Endothelial cell of umbilical vein (primary cell): ENCODE results near the gene LOXL4. TPM values are rescaled to one million over a fixed set of nuclear protein-coding genes. Genes with fewer than 3 reads are reported as not detected.

ENCODE experiments used
- BruUV-seq: library from RNA; stranded (reverse); fragments of 400-500 nt; replicated peaks from 2 replicates; lab custom pipeline; 2021; lab: Mats Ljungman, UMichigan
- CTCF ChIA-PET: fragments of 300-600, 350-600 bp; sonication (Branson Sonifier 250); formaldehyde crosslinking; loops from one replicate; lab custom pipeline; 2021; ENCODE audit warnings: antibody characterized with exemption, inconsistent platforms; lab: Charles Lee
- POLR2A ChIA-PET: fragments of 300-600, 350-600 bp; sonication (Branson Sonifier 250); formaldehyde crosslinking; loops from one replicate; lab custom pipeline; 2021; ENCODE audit warnings: antibody characterized with exemption, inconsistent platforms; lab: Charles Lee
- DNase-seq: peaks from one replicate; pipeline ENCODE4 v3.0.0-alpha.2; 2011; ENCODE audit warnings: low read depth, low spot score
- FAIRE-seq: peaks from 2 replicates; lab custom pipeline; 2011; peaks lifted over from hg19 to GRCh38; lab: Jason Lieb, UNC
- H2AFZ ChIP-seq: 2 replicates; pipeline ENCODE4 v1.6.0; 2012; ENCODE audit warnings: low read depth, low read length, control low read depth, inconsistent platforms
- H3K27ac ChIP-seq: 2 replicates; pipeline ENCODE4 v1.5.1; 2011; ENCODE audit warnings: low read depth, mild to moderate bottlenecking, control low read depth, low read length, moderate library complexity; ENCODE audit not compliant: insufficient read depth
- H3K27me3 ChIP-seq, 2 experiments: 2 replicates each; pipeline versions ENCODE4 v1.6.0 to v1.6.1; 2011; ENCODE audit warnings: low read length in 2 of 2, mixed read lengths in 1 of 2; ENCODE audit not compliant: control insufficient read depth in 2 of 2, insufficient read depth in 2 of 2
- H3K36me3 ChIP-seq, 2 experiments: 2 replicates in 1 of 2; 3 replicates in 1 of 2; pipeline ENCODE4 v1.5.1; 2011; ENCODE audit warnings: low read length in 2 of 2, mild to moderate bottlenecking in 1 of 2, moderate library complexity in 1 of 2; ENCODE audit not compliant: control insufficient read depth in 2 of 2, insufficient read depth in 2 of 2; ENCODE audit errors: extremely low read depth in 1 of 2
- H3K4me1 ChIP-seq: 3 replicates; pipeline ENCODE4 v1.5.1; 2011; ENCODE audit warnings: mild to moderate bottlenecking, low read length; ENCODE audit not compliant: control insufficient read depth, insufficient read depth; ENCODE audit errors: extremely low read depth
- H3K4me2 ChIP-seq: 2 replicates; pipeline ENCODE4 v1.6.1; 2011; ENCODE audit warnings: low read length, control low read depth, mixed read lengths; ENCODE audit not compliant: insufficient read depth
- H3K4me3 ChIP-seq, 3 experiments: fragments of 200-600 bp in 1 of 3; sonication (generic), shearing (Covaris generic) in 1 of 3; replicated peaks in 1 of 3; 2 replicates each; pipeline ENCODE4 v1.5.1; 2011 to 2016; ENCODE audit warnings: control low read depth in 3 of 3, low read length in 3 of 3, mild to moderate bottlenecking in 2 of 3, inconsistent platforms in 1 of 3, low read depth in 1 of 3, moderate library complexity in 1 of 3; ENCODE audit not compliant: insufficient read depth in 1 of 3
- H3K79me2 ChIP-seq: 2 replicates; pipeline ENCODE4 v1.6.0; 2012; ENCODE audit warnings: low read length, inconsistent platforms; ENCODE audit not compliant: control insufficient read depth, insufficient read depth
- H3K9ac ChIP-seq: replicated peaks from 2 replicates; pipeline ENCODE3; 2011; ENCODE audit warnings: low read length, control low read depth; ENCODE audit not compliant: insufficient read depth; ENCODE audit errors: extremely low read depth
- H3K9me1 ChIP-seq: replicated peaks from 3 replicates; pipeline ENCODE4 v1.6.0; 2011; ENCODE audit warnings: mild to moderate bottlenecking, low read length; ENCODE audit not compliant: control insufficient read depth, insufficient read depth; ENCODE audit errors: extremely low read depth
- H3K9me3 ChIP-seq: replicated peaks from 2 replicates; pipeline ENCODE4 v1.5.1; 2012; ENCODE audit warnings: low read length, inconsistent platforms; ENCODE audit not compliant: control insufficient read depth, insufficient read depth
- H4K20me1 ChIP-seq: replicated peaks from 2 replicates; pipeline ENCODE3; 2011; ENCODE audit warnings: mild to moderate bottlenecking, low read length; ENCODE audit not compliant: control insufficient read depth, insufficient read depth; ENCODE audit errors: extremely low read depth
- CTCF ChIP-seq, 2 donors: IDR thresholded peaks; 1 replicate in 1 of 2; 2 replicates in 1 of 2; pipeline ENCODE4 v1.5.1; 2011; ENCODE audit warnings: low read length in 2 of 2, mild to moderate bottlenecking in 2 of 2, moderate library complexity in 2 of 2, control low read depth in 1 of 2, inconsistent platforms in 1 of 2, low read depth in 1 of 2; ENCODE audit not compliant: insufficient read depth in 1 of 2; ENCODE audit errors: extremely low read depth in 1 of 2
- EZH2 ChIP-seq: IDR thresholded peaks from 2 replicates; pipeline ENCODE4 v1.6.1; 2012; ENCODE audit warnings: borderline replicate concordance, low read depth, mild to moderate bottlenecking, moderate library complexity, low read length, inconsistent platforms; ENCODE audit not compliant: severe bottlenecking
- FOS ChIP-seq: IDR thresholded peaks from 2 replicates; pipeline ENCODE4 v1.6.1; 2011; ENCODE audit warnings: mild to moderate bottlenecking, low read length, moderate library complexity, borderline replicate concordance; ENCODE audit not compliant: insufficient read depth
- GATA2 ChIP-seq: IDR thresholded peaks from 2 replicates; pipeline ENCODE4 v1.7.0; 2011; ENCODE audit warnings: low read depth, mild to moderate bottlenecking, moderate library complexity, mixed read lengths, low read length; ENCODE audit not compliant: insufficient read length, insufficient read depth
- JUN ChIP-seq: IDR thresholded peaks from 2 replicates; pipeline ENCODE4 v1.6.1; 2011; ENCODE audit warnings: borderline replicate concordance, low read depth; ENCODE audit not compliant: insufficient read length, insufficient read depth
- MAX ChIP-seq: IDR thresholded peaks from 2 replicates; pipeline ENCODE4 v1.6.1; 2011; ENCODE audit not compliant: insufficient read depth, insufficient read length
- MYC ChIP-seq: IDR thresholded peaks from one replicate; pipeline ENCODE4 v1.6.1; 2011; ENCODE audit warnings: mild to moderate bottlenecking, low read depth, low read length
- POLR2A ChIP-seq: IDR thresholded peaks from 2 replicates; pipeline ENCODE4 v1.6.1; 2012; ENCODE audit warnings: low read depth, mild to moderate bottlenecking, control low read depth, low read length
- POLR2AphosphoS5 ChIP-seq: IDR thresholded peaks from 2 replicates; pipeline ENCODE4 v1.6.1; 2012; ENCODE audit warnings: low read depth, mild to moderate bottlenecking, control low read depth, low read length, moderate library complexity; ENCODE audit not compliant: insufficient read depth
- dilution Hi-C: fragments of 300-500 bp; cut with MboI; formaldehyde crosslinking; loops from one replicate; pipeline ENCODE4 v1.15.0; 2019; ENCODE audit warnings: low sequenced_read_pairs; ENCODE audit not compliant: extremely low pct_ligation_motif_present
- intact Hi-C: fragments of 100-400 bp; cut with micrococcal nuclease; formaldehyde crosslinking; loops from one replicate; pipeline ENCODE4 v1.10.0; 2022
- polyA plus RNA-seq, 4 experiments: library from polyadenylated mRNA; depleted of rRNA in 3 of 4; stranded (reverse) in 3 of 4; unstranded in 1 of 4; fragments of >200 nt; gene quantifications; 2 replicates each; pipeline versions ENCODE4 v1.2.1 to v1.2.3, GENCODE V29; 2011 to 2012; ENCODE audit warnings: missing spikeins in 1 of 4
- total RNA-seq: library from RNA; stranded (reverse); gene quantifications from 2 replicates; pipeline ENCODE4 v1.2.3, GENCODE V29; 2021

The LOXL4 gene
- total and polyA plus RNA-seq, 2 donors (not counting 3 experiments of a cell fraction or from before 2014, with no cell fraction given), result 1.4 to 1.9 TPM

GRCh38 chr10:98272656-98273055, 4.7 kb upstream of the LOXL4 start:
- Histone ChIP-seq H3K9me1 (no peaks in the 10 kb centered on the region), H3K27me3 (peaks cover 0 to 2% of the 10 kb centered on the region in 2 experiments), H3K27ac (no peak overlapping the region), H3K4me3 (no peak overlapping the region), H3K36me3 (no peaks in the 10 kb centered on the region), H3K4me1 (peaks cover 17% of the 10 kb centered on the region), H4K20me1 (no peaks in the 10 kb centered on the region), H3K9ac (no peak overlapping the region), H2AFZ (no peak overlapping the region), H3K4me2 (no peak overlapping the region), H3K9me3 (no peaks in the 10 kb centered on the region), H3K79me2 (no peaks in the 10 kb centered on the region)
- FAIRE-seq (no peak), DNase-seq (no peak)
- ChIA-PET CTCF (interaction anchor here (1.2 kb wide), 1 partner anchor 14 kb away, joined by 3 read pairs; no protein-coding TSS in a partner anchor), POLR2A (no interaction called here)
- BruUV-seq, result no TSS peak
- TF ChIP-seq MYC, result no peak
- no peak for TF ChIP-seq CTCF (IDR thresholded peaks at IDR 0.05; ENCODE audit: extremely low read depth in 1 of 2, insufficient read depth in 1 of 2, low read depth in 1 of 2, low read length in 2 of 2)
- TF ChIP-seq POLR2AphosphoS5, result no peak
- no peak for TF ChIP-seq JUN
- dilution Hi-C loops, result no loop called here
- intact Hi-C loops, result no loop called here

GRCh38 chr10:98272245-98272644, 4.3 kb upstream of the LOXL4 start:
- Histone ChIP-seq H3K27me3 (peaks cover 0 to 2% of the 10 kb centered on the region in 2 experiments), H3K9ac (no peak overlapping the region), H3K27ac (no peak overlapping the region), H3K4me3 (no peak overlapping the region), H3K9me3 (no peaks in the 10 kb centered on the region), H3K79me2 (no peaks in the 10 kb centered on the region), H4K20me1 (no peaks in the 10 kb centered on the region), H3K4me2 (no peak overlapping the region), H3K4me1 (peaks cover 17% of the 10 kb centered on the region), H2AFZ (no peak overlapping the region), H3K9me1 (no peaks in the 10 kb centered on the region), H3K36me3 (no peaks in the 10 kb centered on the region)
- dilution Hi-C loops (no loop called here), intact Hi-C loops (no loop called here)
- ChIA-PET CTCF (interaction anchor here (1.1 to 1.3 kb wide), 3 partner anchors 18 to 37 kb away, joined by 3 to 5 read pairs (median 3); no protein-coding TSS in a partner anchor), POLR2A (no interaction called here)
- TF ChIP-seq POLR2AphosphoS5, result no peak
- TF ChIP-seq CTCF (IDR thresholded peaks at IDR 0.05; ENCODE audit: extremely low read depth in 1 of 2, insufficient read depth in 1 of 2, low read depth in 1 of 2, low read length in 2 of 2), result no peak
- no peak for TF ChIP-seq POLR2A
- TF ChIP-seq MYC, result no peak
- TF ChIP-seq MAX, result no peak
- TF ChIP-seq GATA2, result no peak
- no peak for TF ChIP-seq JUN
- TF ChIP-seq FOS, result no peak
- no peak for TF ChIP-seq EZH2
- no TSS peak for BruUV-seq
- no peak for FAIRE-seq
- DNase-seq, result no peak
